ENCODE results near the gene BACH2. TPM values are rescaled to one million over a fixed set of nuclear protein-coding genes. Genes with fewer than 3 reads are reported as not detected.

The BACH2 gene
- total and polyA plus RNA-seq, 10 of the 15 experiments (the other 5 are each of a cell fraction or from before 2014, with no cell fraction given), result 0.03 to 0.28 (median 0.04) TPM; not detected in 3

- TF ChIP-seq SMAD1 (IDR thresholded peaks at IDR 0.05; ENCODE audit: low read depth, partially characterized antibody), result no peak
These were observed 369.4 kb downstream of the BACH2 start (continued) for GRCh38 chr6:89927264-89927663.

- ChIA-PET CTCF (no interaction called here), SMC1A (ENCODE audit: uncharacterized antibody, unreplicated experiment) (no interaction called here), RAD21 (ENCODE audit: unreplicated experiment) (no interaction called here), POLR2A (no interaction called here)
- Histone ChIP-seq H3K36me3 (ENCODE audit: control insufficient read depth in 2 of 2, insufficient read depth in 2 of 2, low read length in 1 of 2) (no peaks in the 10 kb centered on the region), H3K9ac (ENCODE audit: control insufficient read depth, insufficient read depth, low read length) (no peak overlapping the region), H3K79me2 (ENCODE audit: control insufficient read depth, insufficient read depth, low read length) (no peaks in the 10 kb centered on the region), H3K27ac (ENCODE audit: control insufficient read depth, insufficient read depth) (no peak overlapping the region), H2AFZ (ENCODE audit: control insufficient read depth, low read depth, low read length) (no peak overlapping the region), H3K4me3 (no peak overlapping the region), H3K9me3 (replicated peaks; ENCODE audit: control insufficient read depth, insufficient read depth, low read length) (no peaks in the 10 kb centered on the region), H3K4me1 (ENCODE audit: control insufficient read depth, insufficient read depth, low read length) (no peaks in the 10 kb centered on the region), H3K27me3 (replicated peaks in 1 of 2; ENCODE audit: control insufficient read depth in 2 of 2, insufficient read depth in 2 of 2, low read length in 1 of 2) (no peaks in the 10 kb centered on the region; a peak in 2 of 4 replicates), H4K20me1 (ENCODE audit: control insufficient read depth, insufficient read depth) (no peaks in the 10 kb centered on the region), H3K4me2 (ENCODE audit: control insufficient read depth, insufficient read depth) (no peak overlapping the region)
- 44% methylated on average over 2 of the region's 2 CpGs for WGBS (ENCODE audit: insufficient coverage, insufficient replicate concordance, low lambda C conversion rate, missing lambda C conversion rate)
- no peak for FAIRE-seq
- no peak for DNase-seq (ENCODE audit: low read depth, low spot score)
- BruUV-seq (replicated peaks), result no TSS peak
- in situ Hi-C loops (cut with MboI), result no loop called here
- intact Hi-C loops (cut with micrococcal nuclease; ENCODE audit: unreplicated experiment), result no loop called here
- ATAC-seq, result no peak
- TF ChIP-seq NFIC (IDR thresholded peaks at IDR 0.05; ENCODE audit: low read depth, low read length) (no peak), CBX5 (IDR thresholded peaks at IDR 0.05; ENCODE audit: low read depth) (no peak), E2F4 (IDR thresholded peaks at IDR 0.05; ENCODE audit: low read depth, low read length) (no peak), BCL3 (IDR thresholded peaks at IDR 0.05; ENCODE audit: borderline replicate concordance, insufficient read depth, low read depth, low read length, poor library complexity, severe bottlenecking) (no peak), RUNX3 (IDR thresholded peaks at IDR 0.05; ENCODE audit: low read length) (no peak), POU2F2 (IDR thresholded peaks at IDR 0.05; ENCODE audit: borderline replicate concordance, low read depth, low read length) (no peak), TAF1 (IDR thresholded peaks at IDR 0.05; ENCODE audit: borderline replicate concordance, low read depth, low read length) (no peak), FOS (IDR thresholded peaks at IDR 0.05; ENCODE audit: borderline replicate concordance, extremely low read depth, insufficient read length) (no peak), ZNF217 (IDR thresholded peaks at IDR 0.05) (no peak), STAT3 (IDR thresholded peaks at IDR 0.05; ENCODE audit: low read depth, low read length) (no peak), USF2 (IDR thresholded peaks at IDR 0.05; ENCODE audit: borderline replicate concordance, low read depth, low read length) (no peak), SRF (IDR thresholded peaks at IDR 0.05; ENCODE audit: low read depth in 2 of 2, low read length in 2 of 2) (no peak), TBL1XR1 (IDR thresholded peaks at IDR 0.05; ENCODE audit: low read depth, low read length) (no peak), HDGF (IDR thresholded peaks at IDR 0.05) (no peak), EED (IDR thresholded peaks at IDR 0.05; ENCODE audit: low read depth) (no peak), SREBF2 (IDR thresholded peaks at IDR 0.05; ENCODE audit: low read length) (no peak)
- TF ChIP-seq, protein P1, sequence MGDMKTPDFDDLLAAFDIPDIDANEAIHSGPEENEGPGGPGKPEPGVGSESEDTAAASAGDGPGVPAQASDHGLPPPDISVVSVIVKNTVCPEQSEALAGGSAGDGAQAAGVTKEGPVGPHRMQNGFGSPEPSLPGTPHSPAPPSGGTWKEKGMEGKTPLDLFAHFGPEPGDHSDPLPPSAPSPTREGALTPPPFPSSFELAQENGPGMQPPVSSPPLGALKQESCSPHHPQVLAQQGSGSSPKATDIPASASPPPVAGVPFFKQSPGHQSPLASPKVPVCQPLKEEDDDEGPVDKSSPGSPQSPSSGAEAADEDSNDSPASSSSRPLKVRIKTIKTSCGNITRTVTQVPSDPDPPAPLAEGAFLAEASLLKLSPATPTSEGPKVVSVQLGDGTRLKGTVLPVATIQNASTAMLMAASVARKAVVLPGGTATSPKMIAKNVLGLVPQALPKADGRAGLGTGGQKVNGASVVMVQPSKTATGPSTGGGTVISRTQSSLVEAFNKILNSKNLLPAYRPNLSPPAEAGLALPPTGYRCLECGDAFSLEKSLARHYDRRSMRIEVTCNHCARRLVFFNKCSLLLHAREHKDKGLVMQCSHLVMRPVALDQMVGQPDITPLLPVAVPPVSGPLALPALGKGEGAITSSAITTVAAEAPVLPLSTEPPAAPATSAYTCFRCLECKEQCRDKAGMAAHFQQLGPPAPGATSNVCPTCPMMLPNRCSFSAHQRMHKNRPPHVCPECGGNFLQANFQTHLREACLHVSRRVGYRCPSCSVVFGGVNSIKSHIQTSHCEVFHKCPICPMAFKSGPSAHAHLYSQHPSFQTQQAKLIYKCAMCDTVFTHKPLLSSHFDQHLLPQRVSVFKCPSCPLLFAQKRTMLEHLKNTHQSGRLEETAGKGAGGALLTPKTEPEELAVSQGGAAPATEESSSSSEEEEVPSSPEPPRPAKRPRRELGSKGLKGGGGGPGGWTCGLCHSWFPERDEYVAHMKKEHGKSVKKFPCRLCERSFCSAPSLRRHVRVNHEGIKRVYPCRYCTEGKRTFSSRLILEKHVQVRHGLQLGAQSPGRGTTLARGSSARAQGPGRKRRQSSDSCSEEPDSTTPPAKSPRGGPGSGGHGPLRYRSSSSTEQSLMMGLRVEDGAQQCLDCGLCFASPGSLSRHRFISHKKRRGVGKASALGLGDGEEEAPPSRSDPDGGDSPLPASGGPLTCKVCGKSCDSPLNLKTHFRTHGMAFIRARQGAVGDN (IDR thresholded peaks at IDR 0.05), result no peak
These were observed 370.8 kb downstream of the BACH2 start for GRCh38 chr6:89925826-89926225.
